HUES6 (cell line): ENCODE data around the gene MLLT6.
"Not testable (repeated sequence)": the region's sequence is repeated elsewhere in the genome, so short reads cannot be mapped to it uniquely, and the experiment has no call there.

Experiments used
- H3K27ac ChIP-seq: 2 replicates; pipeline ENCODE4 v1.7.0; 2013; ENCODE audit warnings: low read depth, mild to moderate bottlenecking, low read length, inconsistent platforms
- H3K27me3 ChIP-seq: 2 replicates; pipeline ENCODE4 v1.6.1; 2013; ENCODE audit warnings: low read length; ENCODE audit not compliant: control insufficient read depth, insufficient read depth
- H3K36me3 ChIP-seq: 2 replicates; pipeline ENCODE4 v1.6.1; 2013; ENCODE audit warnings: low read length; ENCODE audit not compliant: control insufficient read depth, insufficient read depth
- H3K4me1 ChIP-seq: 2 replicates; pipeline ENCODE4 v1.6.1; 2013; ENCODE audit warnings: low read length; ENCODE audit not compliant: control insufficient read depth, insufficient read depth
- H3K4me3 ChIP-seq: 2 replicates; pipeline ENCODE4 v1.5.1; 2013; ENCODE audit warnings: low read depth, low read length
- H3K9ac ChIP-seq: one replicate; pipeline ENCODE4 v1.6.1; 2013; ENCODE audit warnings: mild to moderate bottlenecking, low read length
- H3K9me3 ChIP-seq: 2 replicates; pipeline ENCODE4 v1.6.1; 2013; ENCODE audit warnings: low read depth, low read length; ENCODE audit not compliant: control insufficient read depth, insufficient read depth

The MLLT6 gene

DNA sequence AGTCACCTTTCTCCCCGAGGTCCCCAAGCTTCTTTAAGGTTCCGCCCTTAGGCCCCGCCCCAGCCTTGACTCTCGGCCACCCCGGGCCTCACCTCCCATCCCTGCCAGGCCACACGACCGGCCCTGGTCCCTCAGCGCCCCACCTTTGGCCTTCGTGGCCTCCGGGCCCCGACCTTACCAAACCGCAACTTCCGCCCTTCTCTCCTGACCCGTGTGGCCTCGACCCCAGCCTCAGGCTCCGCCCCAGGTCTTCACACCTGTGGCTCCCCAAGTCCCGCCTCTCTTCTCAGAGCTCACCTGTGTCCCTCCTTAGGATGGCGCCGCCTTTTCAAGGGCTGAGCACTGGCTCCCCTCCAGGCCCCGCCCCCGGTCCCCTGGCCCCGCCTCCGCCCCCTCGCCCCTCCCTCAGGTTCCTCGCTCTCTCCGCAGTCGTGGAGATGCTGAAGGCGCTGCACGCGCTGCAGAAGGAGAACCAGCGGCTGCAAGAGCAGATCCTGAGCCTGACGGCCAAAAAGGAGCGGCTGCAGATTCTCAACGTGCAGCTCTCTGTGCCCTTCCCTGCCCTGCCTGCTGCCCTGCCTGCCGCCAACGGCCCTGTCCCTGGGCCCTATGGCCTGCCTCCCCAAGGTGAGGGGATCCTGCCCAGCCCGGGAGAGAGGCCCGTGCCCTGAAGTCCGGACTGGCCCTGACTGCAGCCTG, 15.0 kb downstream of the MLLT6 start:
- Histone ChIP-seq H3K27me3 (peaks cover 12% of the 10 kb centered on the region; the same call in 1 of the 2 replicates), H3K36me3 (peaks cover 20% of the 10 kb centered on the region; the same call in 1 of the 2 replicates), H3K27ac (no peak overlapping the region; the same call in 1 of the 2 replicates), H3K4me1 (peaks cover 33% of the 10 kb centered on the region), H3K9ac (peak overlapping the region; percentile 37), H3K9me3 (no peaks in the 10 kb centered on the region), H3K4me3 (peak overlapping the region; percentile 64)

- Histone ChIP-seq H3K36me3 (peaks cover 17% of the 10 kb centered on the region; the same call in 1 of the 2 replicates), H3K9ac (no peak overlapping the region), H3K27me3 (peaks cover 12% of the 10 kb centered on the region; the same call in 1 of the 2 replicates), H3K4me3 (no peak overlapping the region), H3K9me3 (no peaks in the 10 kb centered on the region), H3K4me1 (peaks cover 24% of the 10 kb centered on the region), H3K27ac (no peak overlapping the region)
These were observed 15.9 kb downstream of the MLLT6 start for GRCh38 chr17:38720941-38721340.

DNA sequence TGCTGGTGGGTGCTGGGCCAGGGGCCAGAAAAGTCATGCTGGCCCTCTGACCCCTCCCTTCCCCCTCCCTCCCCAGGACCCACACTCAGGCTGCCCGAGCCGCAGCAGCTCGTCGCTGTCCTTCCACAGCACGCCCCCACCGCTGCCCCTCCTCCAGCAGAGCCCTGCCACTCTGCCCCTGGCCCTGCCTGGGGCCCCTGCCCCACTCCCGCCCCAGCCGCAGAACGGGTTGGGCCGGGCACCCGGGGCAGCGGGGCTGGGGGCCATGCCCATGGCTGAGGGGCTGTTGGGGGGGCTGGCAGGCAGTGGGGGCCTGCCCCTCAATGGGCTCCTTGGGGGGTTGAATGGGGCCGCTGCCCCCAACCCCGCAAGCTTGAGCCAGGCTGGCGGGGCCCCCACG, 16.7 kb downstream of the MLLT6 start:
- Histone ChIP-seq H3K9me3 (no peaks in the 10 kb centered on the region), H3K4me1 (peaks cover 22% of the 10 kb centered on the region), H3K27me3 (peaks cover 12% of the 10 kb centered on the region; the same call in 1 of the 2 replicates), H3K27ac (no peak overlapping the region), H3K4me3 (no peak overlapping the region), H3K9ac (no peak overlapping the region), H3K36me3 (peaks cover 13% of the 10 kb centered on the region; the same call in 1 of the 2 replicates)

DNA sequence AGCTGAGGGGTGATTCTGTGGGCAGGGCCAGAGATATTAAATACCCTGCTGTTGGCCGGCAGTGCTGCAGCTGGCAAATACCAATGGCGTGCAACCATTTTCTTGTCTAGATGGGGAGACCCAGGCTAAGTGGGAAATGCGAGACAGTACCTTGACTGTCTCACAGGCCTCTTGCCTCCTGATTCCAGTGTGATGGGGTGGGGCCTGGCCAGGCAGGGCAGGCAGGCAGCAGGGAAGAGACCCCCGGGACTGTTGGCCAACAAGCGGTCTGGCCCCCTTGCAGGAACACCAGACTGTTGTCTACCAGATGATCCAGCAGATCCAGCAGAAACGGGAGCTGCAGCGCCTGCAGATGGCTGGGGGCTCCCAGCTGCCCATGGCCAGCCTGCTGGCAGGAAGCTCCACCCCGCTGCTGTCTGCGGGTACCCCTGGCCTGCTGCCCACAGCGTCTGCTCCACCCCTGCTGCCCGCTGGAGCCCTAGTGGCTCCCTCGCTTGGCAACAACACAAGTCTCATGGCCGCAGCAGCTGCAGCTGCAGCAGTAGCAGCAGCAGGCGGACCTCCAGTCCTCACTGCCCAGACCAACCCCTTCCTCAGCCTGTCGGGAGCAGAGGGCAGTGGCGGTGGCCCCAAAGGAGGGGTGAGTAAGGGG, 19.4 kb downstream of the MLLT6 start:
- Histone ChIP-seq H3K9me3 (no peaks in the 10 kb centered on the region), H3K36me3 (peaks cover 10% of the 10 kb centered on the region; the same call in 1 of the 2 replicates), H3K27me3 (peaks cover 18% of the 10 kb centered on the region; the same call in 1 of the 2 replicates), H3K4me1 (peaks cover 18% of the 10 kb centered on the region; the same call in 1 of the 2 replicates), H3K27ac (no peak overlapping the region), H3K9ac (no peak overlapping the region), H3K4me3 (no peak overlapping the region)

DNA sequence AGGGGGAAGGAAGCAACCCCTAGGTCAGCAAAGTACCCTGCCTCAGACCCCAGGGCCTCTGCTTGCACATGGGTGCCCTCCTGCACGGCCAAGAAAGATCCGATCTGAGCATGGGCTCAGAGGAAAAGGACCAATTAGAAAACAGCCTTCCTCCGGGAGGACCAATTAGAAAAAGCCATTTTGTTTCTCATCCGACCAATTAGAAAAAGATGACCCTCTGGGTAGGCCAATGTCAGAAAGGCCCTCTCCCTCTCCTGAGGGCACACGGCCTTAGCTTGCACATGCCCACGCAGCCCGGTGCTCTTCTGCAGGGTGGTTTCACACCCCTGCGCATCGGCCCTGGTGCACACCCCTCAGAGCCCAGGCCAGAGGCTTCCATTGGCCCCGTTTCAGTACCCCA, 20.0 kb downstream of the MLLT6 start:
- H3K9ac ChIP-seq = no peak overlapping the region
- H3K27me3 ChIP-seq = peaks cover 19% of the 10 kb centered on the region; the same call in 1 of the 2 replicates
- H3K36me3 ChIP-seq = peaks cover 10% of the 10 kb centered on the region; the same call in 1 of the 2 replicates
- H3K4me1 ChIP-seq = peaks cover 15% of the 10 kb centered on the region; the same call in 1 of the 2 replicates
- no peaks in the 10 kb centered on the region for H3K9me3 ChIP-seq
- H3K4me3 ChIP-seq = no peak overlapping the region
- no peak overlapping the region for H3K27ac ChIP-seq

DNA sequence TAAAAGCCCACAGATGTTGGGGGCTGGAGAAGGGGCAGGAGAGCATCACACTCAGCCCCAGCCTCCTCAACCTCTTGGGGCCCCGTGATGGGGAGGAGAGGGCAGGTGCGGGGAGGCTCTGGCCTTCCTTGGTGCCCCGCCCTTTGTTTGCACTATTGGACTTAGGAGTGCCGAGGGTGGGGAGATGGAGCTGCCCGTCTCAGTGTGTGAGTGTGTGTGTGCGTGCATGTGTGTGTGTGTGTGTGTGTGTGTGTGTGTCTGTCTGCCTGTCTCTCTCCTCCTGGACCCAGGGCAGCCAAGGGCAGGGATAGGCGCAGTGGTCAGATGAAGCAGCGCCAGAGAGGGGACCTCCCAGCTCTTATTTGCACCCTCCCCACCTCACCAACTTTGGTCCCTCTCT, 21.1 kb downstream of the MLLT6 start:
- H3K4me3 ChIP-seq, H3K9ac ChIP-seq: not testable (repeated sequence)
- peaks cover 11% of the 10 kb centered on the region; the same call in 1 of the 2 replicates for H3K27me3 ChIP-seq

GRCh38 chr17:38727736-38728135, 22.7 kb downstream of the MLLT6 start:
- H3K9ac ChIP-seq = no peak overlapping the region
- peaks cover 24% of the 10 kb centered on the region for H3K4me1 ChIP-seq
- no peaks in the 10 kb centered on the region for H3K9me3 ChIP-seq
- H3K4me3 ChIP-seq = no peak overlapping the region
- H3K36me3 ChIP-seq = peaks cover 10% of the 10 kb centered on the region; the same call in 1 of the 2 replicates
- H3K27ac ChIP-seq = no peak overlapping the region
- H3K27me3 ChIP-seq = peaks cover 7% of the 10 kb centered on the region; the same call in 1 of the 2 replicates

More for the DNA sequence above, 21.1 kb downstream of the MLLT6 start:
- H3K4me1 ChIP-seq = peaks cover 15% of the 10 kb centered on the region
- not testable (repeated sequence) for H3K27ac ChIP-seq, H3K9me3 ChIP-seq, H3K36me3 ChIP-seq

DNA sequence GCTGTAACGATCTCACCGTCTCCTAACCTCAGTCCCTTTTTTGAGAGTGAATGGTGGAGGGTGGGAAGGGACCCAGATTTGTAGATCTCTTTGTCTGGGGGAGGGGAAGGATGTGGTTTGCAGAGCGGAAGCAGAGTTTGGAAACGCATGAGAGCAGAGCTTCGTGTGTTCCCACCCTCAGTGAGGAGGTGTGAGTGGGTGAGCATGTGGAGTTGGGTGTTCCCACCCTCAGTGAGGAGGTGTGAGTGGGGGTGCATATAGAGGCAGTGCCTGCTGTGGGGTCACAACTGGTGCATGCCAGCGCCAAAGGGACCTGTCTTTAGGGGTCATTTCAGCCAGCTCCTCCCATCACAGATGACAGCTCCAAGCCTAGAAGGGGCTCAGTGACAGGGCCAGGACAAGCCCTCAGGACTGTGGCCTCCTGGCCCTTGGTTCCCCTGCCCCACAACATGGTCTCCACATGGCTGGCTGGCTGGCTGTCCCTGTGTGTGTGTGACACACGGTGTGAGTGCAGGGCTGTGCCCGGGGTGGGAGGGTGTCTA, 23.3 kb downstream of the MLLT6 start:
- H3K27ac ChIP-seq = no peak overlapping the region
- peaks cover 7% of the 10 kb centered on the region; the same call in 1 of the 2 replicates for H3K27me3 ChIP-seq
- no peak overlapping the region for H3K4me3 ChIP-seq
- H3K9ac ChIP-seq = no peak overlapping the region
- H3K4me1 ChIP-seq = peaks cover 24% of the 10 kb centered on the region
- no peaks in the 10 kb centered on the region for H3K9me3 ChIP-seq
- peaks cover 16% of the 10 kb centered on the region for H3K36me3 ChIP-seq

DNA sequence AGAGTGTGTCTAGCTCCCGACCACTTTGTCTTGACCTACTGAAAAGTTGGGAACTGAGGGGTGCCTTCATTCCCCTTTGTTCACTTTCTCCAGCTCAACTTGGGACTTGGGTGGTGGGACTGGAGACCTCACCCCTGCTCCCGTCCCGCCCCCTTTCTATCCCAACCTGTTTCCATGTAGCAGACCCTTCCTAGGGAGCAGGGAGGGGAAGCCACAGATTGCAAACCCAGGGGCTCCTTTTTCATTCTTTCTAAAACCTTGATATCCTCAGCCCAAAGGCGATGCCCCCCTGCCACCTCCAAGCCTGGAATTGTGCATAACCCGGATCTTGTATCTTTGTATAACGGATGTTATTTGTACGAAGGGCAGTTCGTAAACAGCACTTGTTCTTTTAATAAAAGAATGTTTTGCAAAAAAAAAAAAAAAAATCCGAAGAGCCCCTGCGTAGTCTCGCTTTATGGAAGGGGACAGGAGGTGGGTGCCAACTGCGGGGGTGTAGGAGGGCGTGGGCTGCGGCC, 24.4 kb downstream of the MLLT6 start:
- Histone ChIP-seq H3K27me3 (peaks cover 7% of the 10 kb centered on the region; the same call in 1 of the 2 replicates), H3K9ac (peak overlapping the region; percentile 47), H3K4me1 (peaks cover 24% of the 10 kb centered on the region), H3K27ac (no peak overlapping the region), H3K36me3 (peaks cover 27% of the 10 kb centered on the region), H3K9me3 (no peaks in the 10 kb centered on the region), H3K4me3 (peak overlapping the region; percentile 70)

DNA sequence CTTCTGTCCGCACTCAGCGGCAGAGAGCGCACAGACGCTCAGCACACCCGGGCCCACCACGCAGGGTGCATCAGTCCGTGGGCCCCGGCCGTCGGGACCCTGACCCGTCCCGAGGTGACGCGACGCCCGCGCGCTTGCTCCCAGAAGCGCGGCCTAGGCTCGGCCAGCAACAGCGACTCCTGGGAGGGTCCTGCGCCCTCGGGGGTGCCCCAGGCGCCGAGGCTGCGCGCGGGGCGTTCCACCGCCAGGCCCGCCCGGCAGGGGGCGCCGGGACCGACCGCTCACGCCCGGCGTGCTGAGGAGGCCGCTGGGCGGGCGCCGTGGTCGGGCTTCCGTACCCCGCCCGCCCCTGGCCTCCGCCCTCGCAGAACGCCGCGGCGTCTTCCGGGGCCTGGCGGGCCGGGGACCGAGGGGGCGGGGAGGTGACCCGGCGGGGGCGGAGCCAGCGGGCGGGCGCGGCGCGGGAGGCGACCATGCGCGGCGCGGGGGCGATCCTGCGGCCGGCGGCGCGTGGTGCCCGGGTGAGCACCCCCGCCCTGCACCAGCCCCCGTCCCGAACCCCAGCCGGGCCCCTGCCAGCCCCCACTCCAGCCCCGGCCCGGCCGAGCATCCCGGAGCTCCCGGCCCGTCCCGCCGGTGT, 24.9 kb downstream of the MLLT6 start, which contains the start of gene CISD3:
TSS of gene CISD3 (plus strand) at position 456 of the 640 bp plus-strand sequence. CDS start at position 474, 18 bp downstream.
- Histone ChIP-seq H3K27ac (no peak within 1 kb of the TSS; the same call in 1 of the 2 replicates), H3K9ac (peak within 1 kb of the TSS; percentile 80), H3K9me3 (no peaks in the 10 kb centered on the region), H3K4me3 (peak within 1 kb of the TSS; percentile 91), H3K27me3 (peaks cover 7% of the 10 kb centered on the region; the same call in 1 of the 2 replicates), H3K4me1 (peaks cover 24% of the 10 kb centered on the region), H3K36me3 (peaks cover 27% of the 10 kb centered on the region)
